GM12874 (cell line): ENCODE data around the gene POLR1E.

Source experiments
- CTCF ChIP-seq: IDR thresholded peaks from 2 replicates; pipeline ENCODE4 v1.5.1; 2011; ENCODE audit warnings: low read depth, mild to moderate bottlenecking, control low read depth, low read length, moderate library complexity; ENCODE audit not compliant: insufficient read depth

Gene POLR1E

GRCh38 chr9:37511016-37512010 is 25.6 kb downstream of the POLR1E start:
- peak; percentile 43; the same call in 1 of the 2 replicates for TF ChIP-seq CTCF

GRCh38 chr9:37512437-37512836 is 26.7 kb downstream of the POLR1E start:
- no peak for TF ChIP-seq CTCF

- no peak for TF ChIP-seq CTCF
Observed at GRCh38 chr9:37514999-37515398, 29.3 kb downstream of the POLR1E start.

GRCh38 chr9:37515620-37516258 is 30.0 kb downstream of the POLR1E start:
- no peak for TF ChIP-seq CTCF

GRCh38 chr9:37517923-37518322 is 32.2 kb downstream of the POLR1E start:
- no peak for TF ChIP-seq CTCF

GRCh38 chr9:37520641-37521040 is 34.9 kb downstream of the POLR1E start:
- TF ChIP-seq CTCF: no peak

- TF ChIP-seq CTCF: no peak
Observed at GRCh38 chr9:37521111-37521510, 35.4 kb downstream of the POLR1E start.
